ENCODE measurements around the gene C1orf198.

Gene C1orf198, protein sequence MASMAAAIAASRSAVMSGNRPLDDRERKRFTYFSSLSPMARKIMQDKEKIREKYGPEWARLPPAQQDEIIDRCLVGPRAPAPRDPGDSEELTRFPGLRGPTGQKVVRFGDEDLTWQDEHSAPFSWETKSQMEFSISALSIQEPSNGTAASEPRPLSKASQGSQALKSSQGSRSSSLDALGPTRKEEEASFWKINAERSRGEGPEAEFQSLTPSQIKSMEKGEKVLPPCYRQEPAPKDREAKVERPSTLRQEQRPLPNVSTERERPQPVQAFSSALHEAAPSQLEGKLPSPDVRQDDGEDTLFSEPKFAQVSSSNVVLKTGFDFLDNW

DNA sequence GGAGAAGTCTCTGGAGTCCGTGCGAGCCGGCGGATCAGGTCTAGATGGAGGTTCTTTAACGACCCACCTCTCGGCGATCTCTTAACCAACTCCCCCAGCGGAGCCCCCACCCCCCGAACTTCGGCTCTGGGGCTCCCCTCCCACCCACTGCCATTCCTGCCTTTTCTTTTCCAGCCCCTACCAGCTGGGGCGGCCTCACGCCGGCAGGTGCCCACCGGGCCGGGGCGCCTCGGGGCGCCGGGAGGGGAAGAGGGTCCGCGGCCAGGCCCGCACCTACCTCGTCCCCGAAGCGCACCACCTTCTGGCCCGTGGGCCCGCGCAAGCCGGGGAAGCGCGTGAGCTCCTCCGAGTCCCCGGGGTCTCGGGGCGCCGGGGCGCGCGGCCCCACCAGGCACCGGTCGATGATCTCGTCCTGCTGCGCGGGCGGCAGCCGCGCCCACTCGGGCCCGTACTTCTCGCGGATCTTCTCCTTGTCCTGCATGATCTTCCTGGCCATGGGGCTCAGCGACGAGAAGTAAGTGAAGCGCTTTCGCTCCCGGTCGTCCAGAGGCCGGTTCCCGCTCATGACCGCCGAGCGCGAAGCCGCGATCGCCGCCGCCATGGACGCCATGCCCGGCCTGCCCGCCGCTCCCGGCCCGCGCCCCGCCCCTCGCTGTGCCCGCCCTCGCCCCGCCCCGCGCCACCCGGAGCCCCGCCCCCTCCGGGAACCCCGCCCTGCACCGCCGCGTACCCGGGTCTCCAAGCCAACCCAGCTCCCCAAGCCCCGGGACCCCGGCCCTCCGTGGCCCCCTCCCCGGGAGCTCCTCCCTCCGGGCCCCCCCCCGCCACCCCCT is at the start of gene C1orf198:
C1orf198 (minus strand) TSS at position 619 of the 833 bp plus-strand sequence; CDS start at position 610, 9 bp downstream.
- peak; percentile 83 for DNase-seq

DNA sequence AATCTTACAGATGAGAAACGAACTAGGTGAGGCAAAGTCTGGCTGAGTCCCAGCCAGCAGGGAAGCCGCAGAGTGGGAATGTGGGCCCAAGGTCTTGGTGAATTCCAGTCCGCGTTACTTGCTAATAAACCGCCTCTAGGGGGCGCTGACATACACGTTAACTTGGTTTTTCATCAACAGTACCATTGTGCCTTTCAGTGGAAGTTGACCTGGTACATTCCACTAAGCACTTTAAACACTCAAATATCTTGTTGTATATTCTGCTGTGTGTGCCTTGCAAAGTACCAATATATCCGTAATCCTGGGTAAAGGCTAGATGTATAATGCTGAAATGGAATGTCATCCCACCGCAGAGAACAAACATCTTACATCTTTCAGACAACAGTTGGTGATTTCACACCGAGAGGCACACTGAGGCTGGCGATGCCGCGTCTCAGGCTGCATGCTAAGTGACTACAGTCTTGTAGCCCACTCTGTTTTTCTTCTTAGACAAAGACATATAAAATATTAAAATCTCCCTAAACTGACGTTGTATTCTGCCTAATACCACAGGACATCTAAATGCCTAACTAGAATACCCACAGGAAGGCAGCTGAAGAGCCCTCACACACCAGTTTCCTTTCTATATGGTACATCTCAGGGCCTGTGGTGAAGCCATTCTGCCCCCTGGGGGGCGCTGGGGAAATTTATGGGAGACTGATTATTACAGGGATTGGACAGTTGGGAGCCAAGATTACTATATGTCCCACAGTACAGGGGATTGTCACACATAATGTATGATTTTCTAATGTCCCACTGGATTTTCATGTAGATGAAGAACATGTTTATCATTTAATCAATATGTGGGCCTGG is 49.2 kb upstream of the C1orf198 start:
- DNase-seq = peak; percentile 80

DNA sequence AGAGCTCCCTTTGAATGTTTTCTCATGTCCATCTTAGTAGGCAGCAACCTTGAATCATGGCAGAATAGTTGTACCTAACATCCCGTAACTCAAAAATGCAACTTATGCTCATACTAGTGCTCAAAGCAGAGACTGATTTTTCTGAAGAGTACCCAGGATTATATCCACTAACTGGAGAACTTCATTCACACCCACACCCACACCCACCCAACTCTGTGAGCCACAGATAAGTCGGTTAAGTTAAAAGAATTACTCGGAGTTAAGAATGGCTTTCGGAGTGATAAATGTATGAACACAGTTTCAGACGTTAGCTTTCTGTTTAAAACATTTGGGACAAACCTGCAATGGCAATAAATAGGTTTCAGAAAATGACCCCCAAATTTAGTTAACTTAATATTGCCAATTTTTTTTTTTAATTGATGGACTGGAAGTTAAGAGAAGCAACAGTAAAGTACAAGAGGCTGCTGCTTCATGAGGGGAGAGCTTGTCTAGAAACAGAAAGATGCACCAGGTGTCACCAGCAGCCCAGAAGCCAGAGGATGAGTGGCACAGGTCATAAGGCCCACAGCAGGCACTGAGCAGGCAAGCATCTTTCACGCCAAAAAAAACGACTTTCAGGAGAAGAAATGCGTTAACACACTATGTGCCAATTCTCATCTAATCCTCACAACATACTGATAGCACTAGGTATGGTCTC is 48.4 kb upstream of the C1orf198 start:
- DNase-seq = no peak

DNA sequence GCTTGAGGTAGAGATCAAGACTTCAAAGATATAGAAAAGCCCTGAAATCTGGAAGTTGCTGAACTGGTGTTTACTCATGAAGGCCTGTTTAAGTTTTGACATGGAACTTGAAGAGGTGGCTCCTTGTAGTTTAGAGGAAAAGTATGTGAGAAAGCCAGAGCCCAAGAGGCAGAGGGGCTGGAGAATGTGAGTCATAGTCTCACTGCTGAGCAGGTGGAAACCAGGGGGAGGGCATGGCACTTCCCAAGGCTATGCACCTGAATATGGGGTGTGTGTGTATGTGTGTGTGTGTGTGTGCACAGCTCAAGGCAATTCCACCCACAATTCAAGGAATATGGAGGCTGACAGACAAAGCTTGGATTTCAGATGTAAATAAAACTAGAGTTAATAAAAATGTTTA is 46.8 kb upstream of the C1orf198 start:
- DNase-seq = no peak

DNA sequence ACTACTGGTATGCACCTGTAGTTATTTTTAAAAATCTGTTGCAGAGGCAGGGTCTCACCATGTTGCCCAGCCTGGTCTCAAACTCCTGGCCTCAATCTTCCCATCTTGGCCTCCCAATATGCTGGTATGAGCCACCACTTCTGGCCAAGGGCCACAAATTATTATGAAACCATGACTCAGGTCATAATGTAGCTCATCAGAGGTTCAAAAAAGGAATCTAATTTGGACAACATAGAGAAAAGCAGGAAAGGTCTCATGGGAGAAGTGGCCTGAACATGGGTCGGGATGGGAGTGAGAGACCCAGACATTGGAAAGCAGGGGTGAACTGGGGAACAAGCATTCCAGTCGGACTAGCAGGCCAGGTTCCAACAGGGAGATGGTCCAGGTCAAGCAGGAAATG is 45.2 kb upstream of the C1orf198 start:
- DNase-seq = no peak

DNA sequence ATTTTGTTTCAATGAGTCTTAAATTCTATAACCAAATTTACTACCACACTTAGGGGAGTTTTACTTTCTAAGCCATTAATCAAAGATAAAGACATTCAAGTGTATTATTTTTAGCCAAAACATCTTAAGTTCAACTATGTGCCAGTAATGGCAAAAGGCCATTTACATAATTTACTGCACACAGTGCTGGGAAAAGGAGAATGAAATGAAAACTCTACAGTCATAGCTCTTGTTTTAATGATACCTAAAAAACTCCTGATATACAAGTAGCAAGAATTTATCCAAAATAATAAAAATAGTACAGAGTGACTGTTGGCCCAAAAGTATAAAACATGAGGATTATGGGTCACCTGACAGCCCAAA is 42.4 kb upstream of the C1orf198 start:
- no peak for DNase-seq

DNA sequence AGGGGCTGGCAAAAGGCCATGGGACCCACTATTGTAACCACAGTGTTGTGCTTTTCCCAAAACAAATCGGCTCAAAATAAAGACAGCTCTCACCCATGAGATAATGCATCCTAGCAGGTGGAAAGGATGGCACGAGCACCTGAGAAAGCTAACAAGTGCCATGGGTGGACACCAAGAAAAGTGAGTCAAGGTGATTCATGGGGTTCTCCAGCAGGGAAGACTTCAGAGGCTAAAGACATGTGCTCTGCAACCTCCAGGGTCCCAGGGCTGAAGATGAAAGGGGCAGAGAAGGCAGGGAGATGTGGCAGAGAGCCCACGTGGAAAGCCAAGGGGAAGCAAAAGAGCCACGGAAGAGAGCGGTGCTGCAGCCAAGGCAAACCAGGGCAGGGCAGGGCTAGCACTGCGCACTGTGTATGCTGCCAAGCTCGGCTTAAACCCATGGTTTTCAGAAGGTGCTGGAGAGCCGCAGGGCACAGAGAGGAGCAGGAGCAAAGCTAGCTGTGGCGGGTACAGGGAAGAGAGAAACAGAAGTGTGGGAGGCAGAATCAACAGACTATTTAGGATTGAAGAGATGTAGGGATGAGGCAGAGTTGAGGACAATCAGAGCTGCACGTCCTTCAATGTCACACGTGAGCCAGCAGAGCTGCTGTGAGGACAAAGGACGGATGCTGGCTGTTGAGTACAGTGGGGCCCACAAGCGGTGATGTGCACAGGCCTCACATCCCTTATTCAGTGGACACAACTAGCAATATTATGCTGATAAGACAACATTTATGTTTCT is 41.8 kb upstream of the C1orf198 start:
- no peak for DNase-seq

DNA sequence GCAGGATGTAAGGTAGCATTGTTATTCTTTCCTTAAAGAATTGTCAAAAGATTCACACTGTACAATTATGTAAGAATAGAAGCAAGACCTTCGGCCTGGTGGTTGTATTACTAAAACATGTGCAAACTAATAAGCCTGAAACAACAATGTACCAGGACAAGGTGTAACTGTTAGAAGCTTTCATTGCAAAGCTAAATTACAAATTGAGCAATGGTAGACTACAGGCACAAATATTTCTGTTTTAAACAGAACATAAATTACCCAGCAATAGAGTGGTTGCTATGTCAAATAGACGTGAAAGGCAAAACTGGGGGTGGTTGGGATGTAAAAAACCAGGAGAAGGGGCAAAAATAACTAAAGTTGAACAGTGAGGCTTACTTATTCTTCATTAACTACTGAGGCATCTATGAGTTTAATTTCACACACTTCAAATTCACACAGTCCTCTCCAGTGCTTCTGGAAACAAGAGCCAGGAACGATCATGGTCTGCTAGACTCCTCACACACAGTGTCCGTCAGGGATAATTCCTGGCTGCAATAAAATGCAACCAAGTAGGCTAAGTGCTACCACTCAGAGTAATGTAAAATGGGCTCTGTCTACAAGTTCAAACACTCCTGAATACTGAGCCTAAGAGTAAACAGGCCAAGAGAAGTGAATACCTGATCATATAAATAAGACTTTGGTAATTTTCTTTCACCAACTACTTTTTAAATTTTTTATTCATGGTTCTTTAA is 39.3 kb upstream of the C1orf198 start:
- no peak for DNase-seq

DNA sequence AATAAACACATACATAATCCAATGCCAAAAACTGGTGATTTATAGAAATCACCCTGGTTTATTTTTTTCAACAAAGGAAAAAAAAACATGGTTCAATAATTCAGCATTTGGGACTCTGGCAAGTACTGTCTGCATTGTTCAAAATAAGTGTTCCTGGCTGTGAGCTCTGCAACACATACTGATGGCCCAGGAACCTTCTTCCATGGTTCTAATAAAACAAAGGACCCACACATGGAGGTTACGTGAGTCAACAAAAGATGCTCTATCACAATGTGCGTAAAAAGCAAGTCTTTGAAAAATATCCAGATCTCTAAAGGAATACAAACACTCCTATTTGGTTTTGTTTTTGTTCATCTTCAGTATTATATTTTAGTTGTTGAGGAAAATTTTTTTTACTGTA is 37.9 kb upstream of the C1orf198 start:
- DNase-seq = no peak

DNA sequence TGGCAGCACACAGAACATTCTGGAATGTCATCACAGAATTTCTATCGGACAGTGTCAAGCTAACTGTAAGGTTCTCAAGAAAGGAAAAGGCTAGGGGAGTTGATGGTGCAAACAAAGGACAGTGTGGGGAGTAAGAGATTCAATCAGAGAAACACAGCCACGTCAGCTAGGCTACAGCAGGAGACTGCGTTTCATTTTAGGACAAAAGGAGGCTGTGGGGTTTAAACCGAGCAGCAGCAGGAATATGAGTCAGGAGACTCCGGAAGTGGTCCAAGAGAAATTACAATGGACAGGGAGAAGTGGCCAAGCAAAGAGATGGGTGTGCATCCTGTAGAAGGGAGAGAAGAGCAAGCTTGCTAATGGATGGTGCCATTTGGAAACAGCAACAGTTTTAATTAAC is 37.4 kb upstream of the C1orf198 start:
- no peak for DNase-seq

DNA sequence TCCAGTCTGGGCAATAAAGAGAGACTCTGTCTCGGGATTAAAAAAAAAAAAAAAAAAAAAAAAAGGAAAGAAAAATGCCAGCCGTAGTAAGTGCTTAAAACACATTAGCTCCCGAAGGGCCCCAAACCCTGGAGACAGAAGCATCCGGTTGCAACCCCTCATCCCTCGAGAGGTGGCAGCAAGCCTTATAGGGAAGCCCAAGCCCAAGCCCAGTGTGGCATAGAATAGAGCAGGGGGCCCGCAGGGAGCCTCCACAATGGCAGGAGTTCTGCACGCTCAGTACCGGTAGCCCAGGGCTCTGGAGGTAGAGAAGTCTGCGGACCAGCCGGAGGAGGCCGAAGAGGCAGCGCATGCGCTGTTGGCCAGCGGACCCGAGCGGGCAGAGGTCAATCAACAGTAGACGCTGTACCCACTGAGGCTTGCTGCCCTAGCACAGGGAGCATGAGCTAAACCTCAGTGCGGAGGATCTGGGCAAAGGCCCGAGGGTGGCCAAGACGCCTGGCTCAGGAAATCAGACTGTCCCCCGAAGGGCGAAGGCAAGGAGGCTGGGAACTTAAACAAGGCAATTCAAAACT is 34.1 kb upstream of the C1orf198 start:
- no peak for DNase-seq

DNA sequence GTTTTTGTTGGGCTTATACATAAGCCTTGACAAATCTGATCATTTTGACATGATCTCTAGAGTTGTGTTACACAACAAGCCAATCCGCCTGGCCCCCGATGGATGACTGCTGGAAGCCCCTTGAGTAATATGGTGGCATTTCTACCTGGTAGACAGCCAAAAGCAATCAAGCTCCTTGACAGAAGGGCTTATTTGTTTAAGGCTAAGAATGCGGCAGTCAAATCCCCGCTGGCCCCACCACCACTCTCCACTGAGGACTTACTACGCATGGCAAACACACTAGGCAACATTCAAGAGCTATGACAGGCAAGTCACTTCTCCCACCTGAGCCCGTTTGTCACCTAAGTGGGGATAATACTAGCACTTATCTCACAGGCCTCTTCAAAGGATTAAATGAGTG is 33.4 kb upstream of the C1orf198 start:
- no peak for DNase-seq

DNA sequence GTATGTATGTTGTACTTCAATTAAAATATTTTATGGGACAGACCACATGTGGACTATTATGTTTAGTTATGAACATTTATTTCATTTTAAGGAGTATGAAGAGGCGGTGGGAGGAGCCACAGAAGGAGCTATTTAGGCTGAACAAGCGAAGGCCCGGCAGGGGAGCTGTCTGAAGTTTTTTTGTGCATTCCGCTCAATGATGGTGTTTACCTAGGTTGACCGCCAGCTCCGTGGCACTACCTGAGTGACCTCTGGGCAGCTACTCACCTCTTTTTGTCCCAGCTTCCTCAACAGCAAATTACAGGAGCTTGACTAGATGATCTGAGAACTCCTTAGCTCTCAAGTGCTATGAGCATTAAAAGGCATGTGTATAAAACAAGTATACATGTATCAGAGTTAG is 32.7 kb upstream of the C1orf198 start:
- no peak for DNase-seq

DNA sequence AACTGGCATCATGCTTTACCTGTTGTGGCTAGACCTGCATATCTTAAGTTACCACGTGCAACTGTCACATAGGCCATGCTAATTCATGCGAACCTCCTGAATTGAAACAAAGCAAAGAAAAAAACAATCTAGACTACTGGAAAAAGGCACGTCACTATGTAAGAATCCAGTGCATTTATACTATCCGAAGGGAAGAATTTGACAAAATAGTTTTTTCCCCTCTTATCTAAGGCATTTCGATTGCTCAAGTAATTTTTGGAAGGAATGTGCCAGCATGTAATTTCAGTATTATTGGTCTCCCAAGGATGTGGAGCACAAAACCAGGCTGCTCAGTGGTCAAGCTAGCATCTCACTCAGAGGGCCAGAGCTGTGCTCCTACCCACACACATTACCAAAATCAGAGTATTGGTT is 31.5 kb upstream of the C1orf198 start:
- DNase-seq = no peak

DNA sequence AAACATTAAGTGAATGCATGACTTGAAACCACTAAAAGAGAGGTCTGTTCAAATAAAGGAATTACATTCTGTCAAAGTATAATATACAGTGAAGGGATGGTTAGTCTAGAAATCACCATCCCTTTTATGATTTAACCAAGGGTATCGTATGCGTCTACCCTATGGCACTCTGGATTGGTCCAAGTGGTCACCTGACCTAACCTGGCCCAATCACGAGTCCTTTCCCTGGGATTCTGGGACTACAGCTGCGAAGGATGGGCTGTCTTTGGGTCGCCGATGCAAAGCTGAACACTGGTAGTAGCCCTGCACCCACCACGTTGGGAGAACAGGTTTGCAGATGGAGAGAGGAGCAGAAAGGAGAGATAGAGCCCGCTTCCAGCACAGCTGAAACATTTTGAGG is 30.4 kb upstream of the C1orf198 start:
- no peak for DNase-seq

DNA sequence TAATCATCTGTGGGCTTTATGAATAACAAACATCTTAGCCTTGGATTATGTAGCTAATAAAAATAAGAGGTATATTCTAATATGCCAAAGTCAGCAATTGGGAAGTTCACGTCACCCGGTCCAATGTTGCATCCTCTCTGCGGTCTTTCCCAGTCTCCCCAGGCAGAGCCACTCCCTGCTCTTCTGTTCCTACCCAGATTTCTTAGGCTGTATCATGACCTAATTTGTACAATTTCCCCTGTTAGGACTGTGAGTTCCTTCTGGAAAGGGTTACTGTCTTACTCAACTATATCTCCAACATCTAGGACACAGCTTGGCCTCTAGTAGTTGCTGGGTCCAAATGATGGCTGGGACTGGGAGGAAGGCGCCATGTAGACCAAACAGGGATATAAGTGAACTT is 29.8 kb upstream of the C1orf198 start:
- DNase-seq = no peak

DNA sequence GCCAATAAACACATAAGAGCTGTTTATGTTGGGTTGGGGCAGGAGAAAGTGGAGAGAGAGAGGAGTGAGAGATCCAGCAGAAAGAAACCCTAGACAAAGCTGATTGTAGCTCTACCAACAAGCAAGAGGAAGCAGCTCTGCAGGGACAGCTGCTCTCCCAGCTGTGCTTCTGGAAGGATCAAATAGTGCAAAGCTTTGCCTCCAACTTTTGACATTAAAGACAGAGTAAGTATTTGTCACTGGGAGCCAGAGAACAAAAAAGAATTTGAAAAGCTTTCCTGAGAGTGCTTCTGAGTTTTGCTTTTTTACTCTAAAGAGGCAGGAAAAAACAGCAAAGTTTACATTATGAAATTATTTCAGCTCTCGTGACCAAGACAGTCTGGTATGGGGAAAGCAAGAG is 28.5 kb upstream of the C1orf198 start:
- no peak for DNase-seq

DNA sequence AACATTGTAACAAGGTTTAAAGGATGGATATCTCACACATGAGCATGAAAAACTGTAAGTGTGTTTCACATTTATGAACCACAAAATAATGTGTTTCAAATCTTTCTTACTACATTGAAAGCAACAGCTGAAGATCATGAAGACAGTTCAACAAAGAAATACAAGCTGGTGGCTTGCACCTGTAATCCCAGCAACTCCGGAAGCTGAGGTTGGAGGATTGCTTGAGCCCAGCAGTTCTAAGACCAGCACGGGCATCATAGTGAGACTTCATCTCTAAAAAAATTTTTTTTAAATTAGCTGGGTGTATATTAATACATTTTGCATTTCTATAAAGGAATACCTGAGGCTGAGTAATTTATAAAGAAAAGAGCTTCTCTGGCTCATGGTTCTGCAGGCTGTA is 27.1 kb upstream of the C1orf198 start:
- DNase-seq = no peak

DNA sequence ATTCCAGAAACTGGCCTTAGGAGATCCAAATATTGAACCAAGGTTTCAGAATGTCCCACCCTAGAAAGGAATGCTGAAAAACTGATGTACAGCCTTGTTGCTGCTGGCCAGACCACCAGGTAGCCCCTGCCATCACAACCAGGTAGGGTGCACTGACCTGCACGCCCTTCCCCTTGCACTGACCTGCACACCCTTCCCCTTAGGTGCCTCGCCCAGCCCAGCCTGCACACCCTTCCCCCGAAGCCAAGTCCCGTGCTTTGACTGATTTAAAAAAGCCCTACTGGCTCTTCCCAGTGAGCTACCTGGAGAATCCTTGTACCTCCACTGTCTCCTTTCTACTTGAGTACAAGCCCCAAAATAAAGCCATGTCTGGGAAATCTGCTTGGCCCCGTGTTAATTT is 26.3 kb upstream of the C1orf198 start:
- DNase-seq = no peak

DNA sequence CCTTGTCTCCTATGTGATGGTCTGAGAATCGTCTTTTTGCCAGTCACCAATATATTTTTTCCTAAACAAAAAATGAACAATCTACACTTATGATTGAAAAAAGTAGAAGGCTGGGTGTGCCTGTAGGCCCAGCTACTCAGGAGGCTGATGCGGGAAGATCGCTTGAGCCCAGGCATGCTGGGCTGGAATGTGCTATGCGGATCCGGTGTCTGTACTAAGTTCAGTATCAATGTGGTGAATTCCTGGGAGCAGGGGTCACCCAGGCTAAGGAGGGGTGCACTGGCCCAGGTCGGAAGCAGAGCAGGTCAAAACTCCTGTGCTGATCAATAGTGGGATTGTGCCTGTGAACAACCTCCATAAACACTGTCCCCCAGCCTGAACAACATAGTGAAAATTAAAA is 25.7 kb upstream of the C1orf198 start:
- DNase-seq = no peak

DNA sequence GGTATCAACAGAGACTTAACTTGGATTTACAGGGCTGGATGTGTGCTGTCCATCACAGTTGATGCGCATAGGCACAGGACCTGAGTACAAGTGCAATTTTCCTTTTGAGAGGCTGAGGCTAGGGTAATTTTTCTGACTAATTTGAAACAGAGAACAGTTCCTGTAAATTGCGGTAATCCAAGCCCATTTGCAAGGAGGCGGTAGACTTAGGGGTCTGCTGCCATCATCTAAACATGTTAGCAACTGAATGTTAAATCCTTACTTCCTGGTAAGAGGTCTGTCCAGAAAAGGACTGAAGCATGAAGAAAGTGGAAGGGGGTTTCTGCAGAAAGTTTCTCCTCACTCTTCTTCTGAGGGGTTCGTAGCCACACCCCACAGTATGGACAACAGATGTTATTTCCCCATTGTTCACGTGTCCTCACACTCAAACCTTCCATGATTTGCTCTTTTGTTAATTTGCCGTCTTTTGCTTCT is 23.7 kb upstream of the C1orf198 start:
- no peak for DNase-seq

All from CD4-positive, alpha-beta T cell treated with Interleukin-17A for 1 hour (primary cell).